ENCODE results near the gene MRPL58.
A peak's percentile ranks its signal among the peaks of the same experiment; 100 is the strongest.
"Not testable (repeated sequence)": the region's sequence is repeated elsewhere in the genome, so short reads cannot be mapped to it uniquely, and the experiment has no call there.

The MRPL58 gene

DNA sequence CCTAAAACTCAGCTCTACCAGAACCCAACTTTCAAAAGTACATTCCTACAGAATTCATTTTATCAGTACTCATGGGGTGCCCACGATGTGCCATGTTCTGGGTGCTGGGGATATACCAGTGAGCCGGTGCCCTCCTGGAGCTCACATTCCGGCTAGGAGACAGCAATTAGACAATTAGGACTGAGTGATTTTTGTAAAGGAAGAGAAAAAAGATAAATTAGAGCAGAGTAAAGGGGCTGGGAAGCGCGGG lies 449 bp upstream of the MRPL58 start:
- DNase-seq (ENCODE audit: extremely low spot score), result no peak
- POLR2A ChIA-PET, result interaction anchor here (0.7 to 6.8 kb wide), 37 partner anchors 8 to 258 kb away, joined by 3 to 169 read pairs (median 8); partner anchors contain the start of genes ATP5PD, CDR2L, FDXR and HID1
- TF ChIP-seq L3MBTL2 (conservative IDR thresholded peaks at IDR 0.05) (peak; percentile 59), FOXK2 (IDR thresholded peaks at IDR 0.05) (no peak)
- CTCF ChIA-PET, result interaction anchor here (0.8 to 4.3 kb wide), 8 partner anchors 12 to 119 kb away, joined by 3 to 60 read pairs (median 4); partner anchors contain the start of genes CDR2L and NT5C

DNA sequence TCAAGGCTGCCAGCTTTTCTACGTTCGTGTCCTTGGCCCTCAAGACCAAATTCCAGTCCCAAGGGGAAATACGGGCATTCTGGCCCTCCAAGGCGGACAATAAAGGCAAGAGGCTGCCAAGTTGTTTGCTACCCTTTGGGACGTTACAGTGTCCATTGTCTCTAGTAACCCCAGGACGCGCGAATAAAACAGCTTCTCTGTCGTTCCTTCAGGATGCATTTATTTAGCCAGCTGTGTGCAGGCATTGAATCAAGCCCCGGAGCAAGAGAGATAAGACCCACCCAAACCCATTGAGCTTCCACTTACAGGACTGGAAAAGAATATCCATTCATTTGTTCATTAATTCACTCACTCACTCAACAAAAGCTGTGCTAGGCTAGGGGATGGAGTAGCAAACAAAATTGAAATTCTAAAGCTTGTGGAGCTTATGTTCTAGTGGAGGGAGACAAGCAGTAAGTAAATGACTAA lies 656 bp downstream of the MRPL58 start:
- TF ChIP-seq FOXM1 (IDR thresholded peaks at IDR 0.05; ENCODE audit: borderline replicate concordance) (no peak), ZNF384 (IDR thresholded peaks at IDR 0.05) (no peak), ELF4 (IDR thresholded peaks at IDR 0.05) (no peak), BHLHE40 (IDR thresholded peaks at IDR 0.05; ENCODE audit: borderline replicate concordance) (no peak), HDGF (IDR thresholded peaks at IDR 0.05; ENCODE audit: borderline replicate concordance) (no peak), LEF1 (IDR thresholded peaks at IDR 0.05; ENCODE audit: borderline replicate concordance) (no peak), CTBP1 (IDR thresholded peaks at IDR 0.05; ENCODE audit: borderline replicate concordance) (no peak), TARDBP (IDR thresholded peaks at IDR 0.05) (no peak), FOXA1 (IDR thresholded peaks at IDR 0.05) (no peak), NFRKB (IDR thresholded peaks at IDR 0.05) (no peak), SP1 (IDR thresholded peaks at IDR 0.05) (no peak)
- no peak for DNase-seq (ENCODE audit: extremely low spot score)
- ChIA-PET CTCF (interaction anchor here (1.0 to 4.3 kb wide), 3 partner anchors 23 to 227 kb away, joined by 3 to 60 read pairs (median 3); no protein-coding TSS in a partner anchor), POLR2A (interaction anchor here (0.7 to 6.8 kb wide), 46 partner anchors 8 to 393 kb away, joined by 3 to 169 read pairs (median 6); partner anchors contain the start of genes ATP5PD, CDR2L, FDXR and GRB2)

DNA sequence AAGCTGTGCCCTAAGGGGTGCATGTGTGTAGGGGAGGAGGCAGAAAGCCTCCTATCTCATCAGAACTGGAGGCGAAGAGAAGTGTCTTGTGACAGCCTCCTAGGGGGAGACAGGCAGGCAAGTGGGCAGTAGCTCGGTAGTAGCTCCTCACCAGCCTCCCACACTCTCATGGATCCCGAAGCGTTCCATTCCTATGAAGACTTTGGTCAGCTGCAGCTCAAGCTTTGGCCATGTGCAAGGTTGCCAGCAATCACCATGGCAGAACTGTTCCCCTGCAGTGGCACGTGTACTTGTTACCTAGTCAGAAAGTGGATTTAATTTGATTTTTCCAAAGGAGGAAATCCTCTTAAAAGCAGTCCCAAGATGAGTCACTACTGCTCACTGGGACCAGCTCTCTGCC lies 6.7 kb downstream of the MRPL58 start:
- POLR2A ChIA-PET, result interaction anchor here (0.6 to 1.9 kb wide), 5 partner anchors 16 to 1409 kb away, joined by 3 to 5 read pairs (median 3); partner anchors contain the start of genes CDR2L and HID1
- TF ChIP-seq SP1 (IDR thresholded peaks at IDR 0.05), result no peak
- TF ChIP-seq SUZ12 (IDR thresholded peaks at IDR 0.05), result no peak
- TF ChIP-seq TARDBP (IDR thresholded peaks at IDR 0.05), result no peak
- DNase-seq (ENCODE audit: extremely low spot score), result no peak
- CTCF ChIA-PET, result interaction anchor here (0.6 to 1.6 kb wide), 2 partner anchors 58 to 182 kb away, joined by 3 to 4 read pairs; no protein-coding TSS in a partner anchor

DNA sequence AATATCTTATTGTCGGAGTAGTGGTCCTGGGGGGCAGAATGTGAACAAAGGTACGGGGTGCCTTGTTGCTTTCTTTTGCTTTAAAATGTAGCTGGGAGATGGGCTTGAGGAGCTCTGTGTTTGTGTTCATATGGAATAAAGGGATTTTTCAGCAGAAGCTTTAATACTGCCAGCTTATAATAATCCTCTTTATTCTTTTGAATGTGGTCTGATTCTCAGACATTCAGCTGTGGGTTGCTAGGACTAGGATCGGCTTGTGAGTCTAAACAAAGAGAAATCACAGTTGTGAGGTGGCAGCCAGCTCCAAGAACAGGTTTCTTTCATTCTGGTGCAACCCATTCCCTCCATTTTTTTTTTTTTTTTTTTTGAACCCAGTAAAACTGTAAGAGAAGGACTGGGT lies 7.2 kb downstream of the MRPL58 start:
- ChIA-PET CTCF (interaction anchor here (0.6 kb wide), 2 partner anchors 61 to 182 kb away, joined by 3 to 4 read pairs; no protein-coding TSS in a partner anchor), POLR2A (interaction anchor here (0.8 to 1.9 kb wide), 5 partner anchors 8 to 47 kb away, joined by 3 to 5 read pairs (median 3); partner anchors contain the start of genes CDR2L and HID1)
- DNase-seq (ENCODE audit: extremely low spot score), result no peak
- no peak for TF ChIP-seq FOXK2 (IDR thresholded peaks at IDR 0.05)
- TF ChIP-seq HDGF (IDR thresholded peaks at IDR 0.05; ENCODE audit: borderline replicate concordance), result no peak
- TF ChIP-seq, protein P1, sequence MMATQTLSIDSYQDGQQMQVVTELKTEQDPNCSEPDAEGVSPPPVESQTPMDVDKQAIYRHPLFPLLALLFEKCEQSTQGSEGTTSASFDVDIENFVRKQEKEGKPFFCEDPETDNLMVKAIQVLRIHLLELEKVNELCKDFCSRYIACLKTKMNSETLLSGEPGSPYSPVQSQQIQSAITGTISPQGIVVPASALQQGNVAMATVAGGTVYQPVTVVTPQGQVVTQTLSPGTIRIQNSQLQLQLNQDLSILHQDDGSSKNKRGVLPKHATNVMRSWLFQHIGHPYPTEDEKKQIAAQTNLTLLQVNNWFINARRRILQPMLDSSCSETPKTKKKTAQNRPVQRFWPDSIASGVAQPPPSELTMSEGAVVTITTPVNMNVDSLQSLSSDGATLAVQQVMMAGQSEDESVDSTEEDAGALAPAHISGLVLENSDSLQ (IDR thresholded peaks at IDR 0.05), result no peak
- TF ChIP-seq ARNT (IDR thresholded peaks at IDR 0.05), result no peak
- TF ChIP-seq FOXM1 (IDR thresholded peaks at IDR 0.05; ENCODE audit: borderline replicate concordance), result no peak
- no peak for TF ChIP-seq LEF1 (IDR thresholded peaks at IDR 0.05; ENCODE audit: borderline replicate concordance)
- TF ChIP-seq ELF4 (IDR thresholded peaks at IDR 0.05), result no peak
- no peak for TF ChIP-seq BHLHE40 (IDR thresholded peaks at IDR 0.05; ENCODE audit: borderline replicate concordance)
- TF ChIP-seq CTBP1 (IDR thresholded peaks at IDR 0.05; ENCODE audit: borderline replicate concordance), result no peak
- TF ChIP-seq SP1 (IDR thresholded peaks at IDR 0.05), result no peak
- no peak for TF ChIP-seq FOXA1 (IDR thresholded peaks at IDR 0.05)
- no peak for TF ChIP-seq L3MBTL2 (conservative IDR thresholded peaks at IDR 0.05)
- TF ChIP-seq NFRKB (IDR thresholded peaks at IDR 0.05), result no peak
- no peak for TF ChIP-seq ZNF384 (IDR thresholded peaks at IDR 0.05)
- TF ChIP-seq SUZ12 (IDR thresholded peaks at IDR 0.05), result no peak
- no peak for TF ChIP-seq TARDBP (IDR thresholded peaks at IDR 0.05)

DNA sequence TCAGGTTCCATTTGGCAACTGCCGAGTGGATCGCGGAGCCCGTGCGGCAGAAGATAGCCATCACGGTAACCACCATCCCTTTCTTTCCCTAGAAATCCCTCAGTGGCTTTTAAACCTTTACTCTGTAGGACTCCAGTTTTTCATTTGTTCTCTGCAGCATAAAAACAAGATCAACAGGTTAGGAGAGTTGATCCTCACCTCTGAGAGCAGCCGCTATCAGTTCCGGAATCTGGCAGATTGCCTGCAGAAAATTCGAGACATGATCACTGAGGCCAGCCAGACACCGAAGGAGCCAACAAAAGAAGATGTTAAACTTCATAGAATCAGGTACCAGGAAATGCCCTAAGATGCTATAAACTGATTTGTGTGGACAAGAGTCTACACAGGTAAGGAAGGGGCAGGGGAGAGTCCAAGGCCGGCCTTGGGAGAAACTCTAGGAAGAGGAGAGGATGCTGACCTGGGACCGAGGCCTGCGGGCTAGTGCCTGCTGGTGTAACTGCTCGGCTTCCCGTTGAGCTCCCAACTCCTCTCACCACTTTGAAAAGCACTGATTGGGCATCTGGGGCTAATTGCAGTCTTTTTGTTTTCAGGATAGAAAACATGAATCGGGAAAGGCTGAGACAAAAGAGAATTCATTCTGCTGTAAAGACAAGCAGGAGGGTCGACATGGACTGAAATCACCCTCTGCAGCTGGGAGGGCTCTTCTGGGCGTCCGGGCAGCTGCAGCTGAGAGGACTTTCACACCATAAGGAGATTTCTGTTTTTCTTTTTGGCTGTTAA lies 8.1 kb downstream of the MRPL58 start:
- POLR2A ChIA-PET, result interaction anchor here (0.8 to 1.5 kb wide), 3 partner anchors 9 to 48 kb away, joined by 3 to 4 read pairs (median 3); partner anchors contain the start of gene HID1
- DNase-seq (ENCODE audit: extremely low spot score), result no peak
- CTCF ChIA-PET, result interaction anchor here (0.6 kb wide), 1 partner anchor 61 kb away, joined by 4 read pairs; no protein-coding TSS in a partner anchor
- no peak for TF ChIP-seq BHLHE40 (IDR thresholded peaks at IDR 0.05; ENCODE audit: borderline replicate concordance)
- no peak for TF ChIP-seq TARDBP (IDR thresholded peaks at IDR 0.05)
- no peak for TF ChIP-seq LEF1 (IDR thresholded peaks at IDR 0.05; ENCODE audit: borderline replicate concordance)
- TF ChIP-seq ZNF384 (IDR thresholded peaks at IDR 0.05), result no peak
- TF ChIP-seq NFRKB (IDR thresholded peaks at IDR 0.05), result no peak
- no peak for TF ChIP-seq HDGF (IDR thresholded peaks at IDR 0.05; ENCODE audit: borderline replicate concordance)
- TF ChIP-seq FOXK2 (IDR thresholded peaks at IDR 0.05), result no peak

DNA sequence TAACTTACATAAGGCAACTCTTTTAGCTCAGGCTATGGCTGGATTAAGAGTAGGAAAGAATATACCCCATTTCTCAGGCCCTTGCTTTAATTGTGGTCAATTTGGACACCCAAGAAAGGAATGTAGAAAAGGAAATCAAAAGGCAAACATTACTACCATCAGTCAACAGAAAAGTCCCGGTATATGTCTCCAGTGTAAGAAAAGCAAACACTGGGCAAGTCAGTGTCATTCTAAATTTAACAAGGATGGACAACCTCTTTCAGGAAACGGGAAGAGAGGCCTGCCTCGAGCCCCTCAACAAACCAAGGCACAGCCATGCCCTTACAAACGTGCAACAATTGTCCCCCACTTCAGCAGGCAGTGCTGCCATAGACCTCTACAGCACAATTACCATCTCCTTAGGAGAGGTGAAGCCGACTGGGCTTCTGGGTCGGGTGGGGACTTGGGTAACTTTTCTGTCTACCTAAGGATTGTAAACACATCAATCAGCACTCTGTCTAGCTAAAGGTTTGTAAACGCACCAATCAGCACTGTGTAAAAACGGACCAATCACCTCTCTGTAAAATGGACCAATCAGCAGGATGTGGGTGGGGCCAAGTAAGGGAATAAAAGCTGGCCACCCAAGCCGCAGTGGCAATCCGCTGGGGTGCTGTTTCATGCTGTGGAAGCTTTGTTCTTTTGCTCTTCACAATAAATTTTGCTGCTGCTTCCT lies 12.4 kb downstream of the MRPL58 start:
- ChIA-PET POLR2A (interaction anchor here (1.0 to 5.2 kb wide), 4 partner anchors 9 to 36 kb away, joined by 3 to 43 read pairs (median 4); partner anchors contain the start of gene MRPL58), CTCF (interaction anchor here (0.7 to 3.9 kb wide), 2 partner anchors 64 to 354 kb away, joined by 3 to 19 read pairs; no protein-coding TSS in a partner anchor)
- no peak for DNase-seq (ENCODE audit: extremely low spot score)
- no peak for TF ChIP-seq BHLHE40 (IDR thresholded peaks at IDR 0.05; ENCODE audit: borderline replicate concordance)
- no peak for TF ChIP-seq HDGF (IDR thresholded peaks at IDR 0.05; ENCODE audit: borderline replicate concordance)
- TF ChIP-seq ZNF384 (IDR thresholded peaks at IDR 0.05), result no peak
- no peak for TF ChIP-seq NFRKB (IDR thresholded peaks at IDR 0.05)

DNA sequence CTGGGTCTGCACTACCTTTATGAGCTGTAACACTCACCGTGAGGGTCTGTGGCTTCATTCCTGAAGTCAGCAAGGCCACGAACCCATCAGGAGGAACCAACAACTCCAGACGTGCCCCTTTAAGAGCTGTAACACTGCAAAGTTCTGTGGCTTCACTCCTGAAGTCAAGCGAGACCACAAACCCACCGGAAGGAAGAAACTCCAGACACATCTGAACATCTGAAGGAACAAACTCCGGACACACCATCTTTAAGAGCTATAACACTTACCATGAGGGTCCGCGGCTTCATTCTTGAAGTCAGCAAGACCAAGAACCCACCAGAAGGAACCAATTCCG lies 12.9 kb downstream of the MRPL58 start:
- ChIA-PET POLR2A (interaction anchor here (5.2 kb wide), 1 partner anchor 13 kb away, joined by 43 read pairs; the partner anchor contains the start of gene MRPL58), CTCF (interaction anchor here (3.9 kb wide), 1 partner anchor 64 kb away, joined by 19 read pairs; no protein-coding TSS in a partner anchor)
- DNase-seq (ENCODE audit: extremely low spot score), result not testable (repeated sequence)

DNA sequence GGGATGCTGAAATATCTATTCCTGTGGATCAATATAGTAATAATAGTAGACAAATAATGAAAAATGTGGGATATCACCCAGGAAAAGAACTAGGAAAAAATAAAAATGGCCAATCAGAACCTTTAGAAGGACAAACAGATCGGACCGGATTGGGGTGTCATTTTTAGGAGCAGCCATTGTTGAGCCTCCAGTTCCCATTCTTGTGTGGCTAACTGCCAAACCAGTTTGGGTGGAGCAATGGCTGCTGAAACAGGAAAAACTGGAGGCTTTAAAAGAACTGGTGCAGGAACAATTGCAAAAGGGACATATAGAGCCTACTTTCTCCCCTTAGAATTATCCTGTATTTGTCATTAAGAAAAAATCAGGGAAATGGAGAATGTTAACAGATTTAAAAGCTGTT lies 14.2 kb downstream of the MRPL58 start:
- POLR2A ChIA-PET, result interaction anchor here (5.2 kb wide), 1 partner anchor 14 kb away, joined by 43 read pairs; the partner anchor contains the start of gene MRPL58
- CTCF ChIA-PET; DNase-seq (ENCODE audit: extremely low spot score): not testable (repeated sequence)
